Choroid plexus epithelial cell (primary cell): Measurements from ENCODE around the gene SOX12.
A peak's percentile ranks its signal among the peaks of the same experiment; 100 is the strongest.

Experiments
- DNase-seq: peaks from one replicate; pipeline ENCODE4 v3.0.0-alpha.2; 2010; ENCODE audit warnings: low read depth
- H3K4me3 ChIP-seq: 2 replicates; pipeline ENCODE4 v1.5.1; 2011; ENCODE audit warnings: low read depth, mild to moderate bottlenecking, control low read depth, low read length, moderate library complexity
- CTCF ChIP-seq: conservative IDR thresholded peaks from 2 replicates; pipeline ENCODE4 v1.5.1; 2011; ENCODE audit warnings: low read depth, mild to moderate bottlenecking, control low read depth, inconsistent platforms, low read length, moderate library complexity

Gene SOX12

GRCh38 chr20:312866-313265 lies 12.5 kb upstream of the SOX12 start:
- no peak for DNase-seq
- no peak overlapping the region for H3K4me3 ChIP-seq
- TF ChIP-seq CTCF: no peak

GRCh38 chr20:313402-313801 lies 11.9 kb upstream of the SOX12 start:
- TF ChIP-seq CTCF: no peak
- DNase-seq: no peak
- H3K4me3 ChIP-seq: no peak overlapping the region

- DNase-seq: peak; percentile 38
- TF ChIP-seq CTCF: no peak
Observed at GRCh38 chr20:313948-314347, 11.4 kb upstream of the SOX12 start.

GRCh38 chr20:316316-317068 lies 8.9 kb upstream of the SOX12 start:
- TF ChIP-seq CTCF: no peak
- no peak for DNase-seq
- no peak overlapping the region for H3K4me3 ChIP-seq

More at GRCh38 chr20:313948-314347, 11.4 kb upstream of the SOX12 start:
- no peak overlapping the region for H3K4me3 ChIP-seq

- H3K4me3 ChIP-seq: peak overlapping the region; percentile 78
- DNase-seq: peak; percentile 72
- peak; percentile 54 for TF ChIP-seq CTCF
Observed at GRCh38 chr20:324177-325044, 941 bp upstream of the SOX12 start.

GRCh38 chr20:325889-326644 lies 715 bp downstream of the SOX12 start:
- TF ChIP-seq CTCF: no peak
- H3K4me3 ChIP-seq: peak overlapping the region; percentile 78
- DNase-seq: peak; percentile 80
